LNCaP clone FGC (cell line): ENCODE data around the gene CCDC117.

Experiments
- DNase-seq: peaks from one replicate; pipeline ENCODE4 v3.0.0-alpha.2; 2011; ENCODE audit warnings: low read depth
- H3K4me3 ChIP-seq: 2 replicates; pipeline ENCODE4 v1.5.1; 2011; ENCODE audit warnings: mild to moderate bottlenecking, low read depth, low read length, control low read depth
- TF ChIP-seq, protein P1 (sequence below): IDR thresholded peaks from 2 replicates; pipeline ENCODE4 v1.5.1; 2012; ENCODE audit warnings: mild to moderate bottlenecking; ENCODE audit not compliant: control insufficient read depth, insufficient read depth; ENCODE audit errors: extremely low read depth

The CCDC117 gene

DNA sequence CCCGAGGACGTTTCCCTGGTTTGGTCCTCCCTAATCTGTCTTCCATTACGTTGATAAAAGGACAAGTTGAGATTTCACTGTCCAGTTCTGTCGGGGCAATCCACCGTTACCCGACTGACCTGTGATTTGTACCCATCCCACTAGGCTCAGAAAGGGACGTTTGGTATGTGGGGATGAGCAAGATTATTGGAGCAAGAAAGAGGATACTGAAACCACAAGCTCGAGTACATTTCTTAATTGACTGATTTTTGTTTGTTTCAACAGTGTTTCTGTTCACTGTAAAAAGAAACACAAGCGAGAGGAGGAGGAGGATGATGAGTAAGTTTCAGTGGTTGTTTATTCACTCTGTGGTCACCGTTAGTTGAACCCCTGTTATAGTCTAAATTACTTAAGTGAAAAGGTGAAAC, 969 bp downstream of the CCDC117 start:
- peak overlapping the region; percentile 66 for H3K4me3 ChIP-seq
- TF ChIP-seq, protein P1, sequence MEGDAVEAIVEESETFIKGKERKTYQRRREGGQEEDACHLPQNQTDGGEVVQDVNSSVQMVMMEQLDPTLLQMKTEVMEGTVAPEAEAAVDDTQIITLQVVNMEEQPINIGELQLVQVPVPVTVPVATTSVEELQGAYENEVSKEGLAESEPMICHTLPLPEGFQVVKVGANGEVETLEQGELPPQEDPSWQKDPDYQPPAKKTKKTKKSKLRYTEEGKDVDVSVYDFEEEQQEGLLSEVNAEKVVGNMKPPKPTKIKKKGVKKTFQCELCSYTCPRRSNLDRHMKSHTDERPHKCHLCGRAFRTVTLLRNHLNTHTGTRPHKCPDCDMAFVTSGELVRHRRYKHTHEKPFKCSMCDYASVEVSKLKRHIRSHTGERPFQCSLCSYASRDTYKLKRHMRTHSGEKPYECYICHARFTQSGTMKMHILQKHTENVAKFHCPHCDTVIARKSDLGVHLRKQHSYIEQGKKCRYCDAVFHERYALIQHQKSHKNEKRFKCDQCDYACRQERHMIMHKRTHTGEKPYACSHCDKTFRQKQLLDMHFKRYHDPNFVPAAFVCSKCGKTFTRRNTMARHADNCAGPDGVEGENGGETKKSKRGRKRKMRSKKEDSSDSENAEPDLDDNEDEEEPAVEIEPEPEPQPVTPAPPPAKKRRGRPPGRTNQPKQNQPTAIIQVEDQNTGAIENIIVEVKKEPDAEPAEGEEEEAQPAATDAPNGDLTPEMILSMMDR: no peak
- DNase-seq: no peak

DNA sequence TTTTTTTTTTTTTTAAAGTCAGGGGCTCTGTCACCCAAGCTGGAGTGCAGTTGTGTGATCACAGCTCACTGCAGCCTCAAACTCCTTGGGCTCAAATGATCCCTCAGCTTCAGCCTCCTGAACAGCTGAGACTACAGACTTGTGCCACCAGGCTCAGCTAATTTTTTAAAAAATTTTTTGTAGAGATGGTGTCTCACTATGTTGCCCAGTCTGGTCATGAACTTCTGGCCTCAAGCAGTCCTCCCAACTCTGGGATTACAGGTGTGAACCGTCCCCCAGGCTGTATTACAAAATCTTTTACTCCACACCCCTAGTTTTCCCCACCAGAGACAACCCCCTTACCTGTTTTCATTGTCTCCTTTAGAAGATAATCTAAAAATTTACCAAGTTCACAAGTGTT, 1.9 kb downstream of the CCDC117 start:
- no peak for DNase-seq
- no peak overlapping the region for H3K4me3 ChIP-seq
- TF ChIP-seq, protein P1: no peak

DNA sequence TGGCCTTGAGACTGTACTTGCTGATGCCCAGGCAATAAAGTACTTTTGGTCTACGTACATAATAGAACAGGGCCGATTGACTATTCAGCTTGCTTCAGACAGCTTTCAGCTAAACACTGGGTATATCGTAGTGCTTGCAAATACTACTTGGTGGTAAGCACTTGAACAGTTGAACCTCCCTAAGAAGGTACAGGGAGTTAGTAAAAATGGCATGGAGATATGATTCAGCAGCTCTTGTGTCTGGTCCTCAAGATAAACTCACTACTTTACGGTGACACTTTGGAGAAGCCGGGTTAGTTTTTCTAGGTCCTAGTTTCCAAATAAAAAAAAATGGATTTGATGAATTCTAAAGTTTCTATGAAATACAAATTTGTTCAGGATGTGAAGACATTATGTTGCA, 7.3 kb downstream of the CCDC117 start:
- TF ChIP-seq, protein P1: no peak
- no peak for DNase-seq
- no peak overlapping the region for H3K4me3 ChIP-seq

DNA sequence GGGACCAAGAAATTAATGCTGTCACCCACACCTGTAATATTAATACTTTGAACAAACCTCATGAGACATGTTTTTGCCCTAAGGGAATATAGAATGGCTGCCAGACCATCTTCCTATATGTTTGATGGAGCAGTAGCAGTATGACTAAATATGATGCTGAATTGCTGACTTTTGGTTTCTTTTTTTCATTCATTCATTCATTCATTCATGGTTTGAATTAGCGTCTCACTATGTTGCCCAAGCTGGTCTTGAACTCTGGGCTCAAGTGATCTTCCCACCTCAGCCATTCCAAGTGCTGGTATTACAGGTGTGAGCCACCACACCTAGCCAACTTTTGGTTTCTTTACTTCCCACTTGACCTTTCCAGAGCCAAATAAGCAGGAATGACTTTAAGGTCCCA, 7.8 kb downstream of the CCDC117 start:
- H3K4me3 ChIP-seq: no peak overlapping the region
- no peak for DNase-seq
- TF ChIP-seq, protein P1: no peak

DNA sequence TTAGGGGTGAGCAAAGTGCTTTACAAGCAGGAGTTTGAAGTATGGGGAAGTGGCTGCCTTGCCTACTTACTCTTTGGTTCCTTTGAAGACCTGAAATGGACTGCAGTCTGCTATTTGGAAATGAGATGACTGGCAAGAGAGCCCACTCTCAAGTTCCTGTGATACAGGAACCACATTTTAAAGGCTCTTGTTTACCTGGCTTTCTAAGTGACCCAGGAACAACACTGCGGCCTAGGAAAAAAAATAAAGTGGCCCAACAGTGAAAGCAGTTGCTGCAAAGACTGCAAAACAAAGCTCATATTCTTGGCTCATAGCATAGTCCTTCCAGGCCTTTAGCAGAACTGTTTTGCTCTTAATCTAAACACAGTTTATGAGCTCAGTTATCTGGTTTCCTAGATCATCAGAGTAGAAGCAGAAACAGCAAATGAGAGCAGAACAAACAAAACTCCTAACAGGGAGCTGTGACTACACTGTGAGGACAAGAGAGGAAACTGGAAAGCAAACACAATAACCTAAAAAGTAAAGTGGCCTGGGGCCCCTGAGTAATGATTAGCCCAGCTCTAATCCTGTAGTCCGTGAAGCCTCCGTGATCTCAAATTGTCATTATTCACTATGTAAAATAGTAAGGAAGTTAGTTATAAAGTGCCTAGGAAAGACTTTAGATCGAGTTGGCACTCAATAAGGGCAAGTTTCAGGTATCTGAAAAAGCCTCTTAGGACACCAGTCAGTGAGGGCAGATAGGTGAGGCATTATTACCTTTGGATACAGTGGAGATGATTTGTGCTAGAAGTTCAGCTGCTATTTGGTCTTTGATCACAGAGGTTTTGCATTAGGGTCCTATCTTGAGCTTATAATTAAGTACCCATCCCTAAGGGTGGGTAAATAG, 11.5 kb downstream of the CCDC117 start:
- peak; percentile 89 for DNase-seq
- no peak overlapping the region for H3K4me3 ChIP-seq
- TF ChIP-seq, protein P1: no peak

DNA sequence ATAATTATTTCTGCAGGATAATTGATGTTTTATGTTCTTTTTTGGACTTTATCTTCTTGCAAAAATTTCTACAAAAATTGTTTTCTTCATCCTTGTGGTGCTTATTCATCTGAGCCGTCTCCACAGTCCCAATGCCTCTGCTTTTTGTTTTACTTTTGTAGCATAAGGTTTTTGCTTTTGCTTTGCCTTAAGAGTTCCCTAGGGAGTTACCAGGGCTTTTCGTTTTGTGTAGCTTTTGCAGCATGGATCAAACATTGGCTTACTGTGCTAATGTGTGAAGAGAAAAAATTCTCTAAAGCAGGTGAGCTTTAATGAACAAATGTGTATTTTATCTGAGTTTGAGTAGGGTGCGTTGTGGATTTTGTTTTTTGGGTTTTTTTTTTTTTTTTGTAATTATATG, 16.1 kb downstream of the CCDC117 start:
- no peak for DNase-seq
- no peak overlapping the region for H3K4me3 ChIP-seq
- TF ChIP-seq, protein P1: no peak

DNA sequence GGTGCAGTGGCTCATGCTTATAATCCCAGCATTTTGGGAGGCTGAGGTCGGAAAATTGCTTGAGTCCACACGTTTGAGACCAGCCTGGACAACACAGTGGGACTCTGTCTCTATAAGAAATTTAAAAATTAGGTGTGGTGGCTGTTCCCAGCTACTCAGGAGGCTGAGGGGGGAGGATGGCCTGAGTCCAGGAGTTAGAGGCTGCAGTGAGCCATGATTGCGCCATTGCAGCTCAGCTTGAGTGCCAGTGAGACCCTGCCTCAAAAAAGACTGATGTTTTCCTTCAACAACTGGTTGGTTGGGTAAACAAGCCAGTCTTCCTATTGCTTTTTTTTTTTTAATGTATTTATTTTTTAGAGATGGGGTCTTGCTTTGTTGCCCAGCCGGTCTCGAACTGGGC, 18.6 kb downstream of the CCDC117 start:
- TF ChIP-seq, protein P1: no peak
- no peak for DNase-seq
- H3K4me3 ChIP-seq: no peak overlapping the region
